Measurements from ENCODE around the gene MPRIP. TPM values are rescaled to one million over a fixed set of nuclear protein-coding genes. Genes with fewer than 3 reads are reported as not detected.

The MPRIP gene
- polyA plus RNA-seq, 1 of the 3 experiments (the other 2 are of a cell fraction): 64.4 TPM

DNA sequence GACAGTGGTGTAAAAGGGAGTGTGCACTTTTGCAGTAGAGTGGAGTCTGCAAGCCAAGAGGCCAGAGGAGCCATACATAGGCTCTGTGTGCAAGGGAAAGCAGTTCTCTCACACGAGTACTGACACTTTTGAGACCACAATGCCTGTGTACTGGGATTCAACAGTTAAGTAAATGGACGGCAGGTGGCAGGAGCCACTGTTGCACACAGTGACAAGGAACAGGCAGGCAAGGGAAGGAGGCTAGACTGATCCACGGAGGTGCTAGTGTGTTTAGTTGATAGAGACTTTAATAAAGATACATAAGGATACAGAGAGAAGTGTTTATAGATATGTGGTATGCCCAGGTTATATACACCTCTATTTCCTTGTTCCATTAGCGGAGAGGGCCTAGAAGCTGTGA, 67.0 kb downstream of the MPRIP start (continued):
- TF ChIP-seq ELF1 (IDR thresholded peaks at IDR 0.05): no peak
- no peak for TF ChIP-seq RCOR1 (IDR thresholded peaks at IDR 0.05; ENCODE audit: low read length)
- no peak for TF ChIP-seq NRF1 (IDR thresholded peaks at IDR 0.05; ENCODE audit: low read depth, low read length)
- TF ChIP-seq JUND (IDR thresholded peaks at IDR 0.05): no peak

DNA sequence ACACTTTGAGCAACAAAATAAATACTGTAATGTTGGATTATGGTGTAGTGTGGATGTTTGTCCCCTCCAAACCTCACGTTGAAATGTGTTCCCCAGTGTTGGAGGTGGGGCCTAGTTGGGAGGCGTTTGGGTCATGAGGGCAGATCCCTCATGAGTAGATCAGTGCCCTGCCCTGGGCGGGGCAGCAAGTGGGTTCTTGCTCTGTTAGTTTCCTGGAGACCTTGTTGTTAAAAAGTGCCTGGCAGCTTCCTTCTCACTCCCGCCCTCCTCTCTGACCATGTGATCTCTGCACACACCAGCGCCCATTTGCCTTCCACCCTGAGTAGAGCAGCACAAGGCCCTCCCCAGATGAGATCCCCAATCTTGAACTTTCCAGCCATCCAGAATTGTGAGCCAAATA, 67.7 kb downstream of the MPRIP start:
- POLR2A ChIA-PET: no interaction called here
- 90% methylated on average over 5 of the region's 5 CpGs for WGBS (ENCODE audit: low lambda C conversion rate)
- Histone ChIP-seq H3F3A (replicated peaks; ENCODE audit: insufficient read depth) (no peaks in the 10 kb centered on the region), H3K9ac (no peak overlapping the region), H3K9me2 (no peaks in the 10 kb centered on the region), H3K27me3 (ENCODE audit: insufficient read depth) (no peaks in the 10 kb centered on the region), H3K4me3 (ENCODE audit: low read depth in 2 of 2, low read length in 1 of 2) (no peak overlapping the region), H3K4me2 (no peak overlapping the region), H3K4me1 (ENCODE audit: control insufficient read depth in 1 of 2, insufficient read depth in 2 of 2, low read depth in 1 of 2, low read length in 1 of 2) (peaks cover 0 to 49% of the 10 kb centered on the region in 2 experiments; a peak in 1 of 4 replicates), H2AFZ (ENCODE audit: low read depth) (no peak overlapping the region), H4K20me1 (ENCODE audit: insufficient read depth) (peaks cover 96% of the 10 kb centered on the region), H3K79me2 (ENCODE audit: insufficient read depth) (peaks cover 94% of the 10 kb centered on the region), H3K9me3 (no peaks in the 10 kb centered on the region), H3K36me3 (replicated peaks in 1 of 2; ENCODE audit: control insufficient read depth in 1 of 2, insufficient read depth in 2 of 2, low read length in 1 of 2) (peaks cover 4 to 10% of the 10 kb centered on the region in 2 experiments), H3K27ac (ENCODE audit: low read depth in 2 of 2, low read length in 1 of 2) (no peak overlapping the region; a peak in 1 of 4 replicates)
- CTCF ChIA-PET: interaction anchor here (1.6 kb wide), 1 partner anchor 112 kb away, joined by 5 read pairs; no protein-coding TSS in a partner anchor
- TF ChIP-seq NFIC (IDR thresholded peaks at IDR 0.05; ENCODE audit: borderline replicate concordance): no peak
- TF ChIP-seq, protein P1, sequence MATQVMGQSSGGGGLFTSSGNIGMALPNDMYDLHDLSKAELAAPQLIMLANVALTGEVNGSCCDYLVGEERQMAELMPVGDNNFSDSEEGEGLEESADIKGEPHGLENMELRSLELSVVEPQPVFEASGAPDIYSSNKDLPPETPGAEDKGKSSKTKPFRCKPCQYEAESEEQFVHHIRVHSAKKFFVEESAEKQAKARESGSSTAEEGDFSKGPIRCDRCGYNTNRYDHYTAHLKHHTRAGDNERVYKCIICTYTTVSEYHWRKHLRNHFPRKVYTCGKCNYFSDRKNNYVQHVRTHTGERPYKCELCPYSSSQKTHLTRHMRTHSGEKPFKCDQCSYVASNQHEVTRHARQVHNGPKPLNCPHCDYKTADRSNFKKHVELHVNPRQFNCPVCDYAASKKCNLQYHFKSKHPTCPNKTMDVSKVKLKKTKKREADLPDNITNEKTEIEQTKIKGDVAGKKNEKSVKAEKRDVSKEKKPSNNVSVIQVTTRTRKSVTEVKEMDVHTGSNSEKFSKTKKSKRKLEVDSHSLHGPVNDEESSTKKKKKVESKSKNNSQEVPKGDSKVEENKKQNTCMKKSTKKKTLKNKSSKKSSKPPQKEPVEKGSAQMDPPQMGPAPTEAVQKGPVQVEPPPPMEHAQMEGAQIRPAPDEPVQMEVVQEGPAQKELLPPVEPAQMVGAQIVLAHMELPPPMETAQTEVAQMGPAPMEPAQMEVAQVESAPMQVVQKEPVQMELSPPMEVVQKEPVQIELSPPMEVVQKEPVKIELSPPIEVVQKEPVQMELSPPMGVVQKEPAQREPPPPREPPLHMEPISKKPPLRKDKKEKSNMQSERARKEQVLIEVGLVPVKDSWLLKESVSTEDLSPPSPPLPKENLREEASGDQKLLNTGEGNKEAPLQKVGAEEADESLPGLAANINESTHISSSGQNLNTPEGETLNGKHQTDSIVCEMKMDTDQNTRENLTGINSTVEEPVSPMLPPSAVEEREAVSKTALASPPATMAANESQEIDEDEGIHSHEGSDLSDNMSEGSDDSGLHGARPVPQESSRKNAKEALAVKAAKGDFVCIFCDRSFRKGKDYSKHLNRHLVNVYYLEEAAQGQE (IDR thresholded peaks at IDR 0.05; ENCODE audit: low read depth, low read length): no peak
- TF ChIP-seq, protein P2, sequence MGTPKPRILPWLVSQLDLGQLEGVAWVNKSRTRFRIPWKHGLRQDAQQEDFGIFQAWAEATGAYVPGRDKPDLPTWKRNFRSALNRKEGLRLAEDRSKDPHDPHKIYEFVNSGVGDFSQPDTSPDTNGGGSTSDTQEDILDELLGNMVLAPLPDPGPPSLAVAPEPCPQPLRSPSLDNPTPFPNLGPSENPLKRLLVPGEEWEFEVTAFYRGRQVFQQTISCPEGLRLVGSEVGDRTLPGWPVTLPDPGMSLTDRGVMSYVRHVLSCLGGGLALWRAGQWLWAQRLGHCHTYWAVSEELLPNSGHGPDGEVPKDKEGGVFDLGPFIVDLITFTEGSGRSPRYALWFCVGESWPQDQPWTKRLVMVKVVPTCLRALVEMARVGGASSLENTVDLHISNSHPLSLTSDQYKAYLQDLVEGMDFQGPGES (IDR thresholded peaks at IDR 0.05; ENCODE audit: low read depth, low read length): no peak
- TF ChIP-seq, protein P3, sequence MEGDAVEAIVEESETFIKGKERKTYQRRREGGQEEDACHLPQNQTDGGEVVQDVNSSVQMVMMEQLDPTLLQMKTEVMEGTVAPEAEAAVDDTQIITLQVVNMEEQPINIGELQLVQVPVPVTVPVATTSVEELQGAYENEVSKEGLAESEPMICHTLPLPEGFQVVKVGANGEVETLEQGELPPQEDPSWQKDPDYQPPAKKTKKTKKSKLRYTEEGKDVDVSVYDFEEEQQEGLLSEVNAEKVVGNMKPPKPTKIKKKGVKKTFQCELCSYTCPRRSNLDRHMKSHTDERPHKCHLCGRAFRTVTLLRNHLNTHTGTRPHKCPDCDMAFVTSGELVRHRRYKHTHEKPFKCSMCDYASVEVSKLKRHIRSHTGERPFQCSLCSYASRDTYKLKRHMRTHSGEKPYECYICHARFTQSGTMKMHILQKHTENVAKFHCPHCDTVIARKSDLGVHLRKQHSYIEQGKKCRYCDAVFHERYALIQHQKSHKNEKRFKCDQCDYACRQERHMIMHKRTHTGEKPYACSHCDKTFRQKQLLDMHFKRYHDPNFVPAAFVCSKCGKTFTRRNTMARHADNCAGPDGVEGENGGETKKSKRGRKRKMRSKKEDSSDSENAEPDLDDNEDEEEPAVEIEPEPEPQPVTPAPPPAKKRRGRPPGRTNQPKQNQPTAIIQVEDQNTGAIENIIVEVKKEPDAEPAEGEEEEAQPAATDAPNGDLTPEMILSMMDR (IDR thresholded peaks at IDR 0.05): no peak
- TF ChIP-seq, protein P4, sequence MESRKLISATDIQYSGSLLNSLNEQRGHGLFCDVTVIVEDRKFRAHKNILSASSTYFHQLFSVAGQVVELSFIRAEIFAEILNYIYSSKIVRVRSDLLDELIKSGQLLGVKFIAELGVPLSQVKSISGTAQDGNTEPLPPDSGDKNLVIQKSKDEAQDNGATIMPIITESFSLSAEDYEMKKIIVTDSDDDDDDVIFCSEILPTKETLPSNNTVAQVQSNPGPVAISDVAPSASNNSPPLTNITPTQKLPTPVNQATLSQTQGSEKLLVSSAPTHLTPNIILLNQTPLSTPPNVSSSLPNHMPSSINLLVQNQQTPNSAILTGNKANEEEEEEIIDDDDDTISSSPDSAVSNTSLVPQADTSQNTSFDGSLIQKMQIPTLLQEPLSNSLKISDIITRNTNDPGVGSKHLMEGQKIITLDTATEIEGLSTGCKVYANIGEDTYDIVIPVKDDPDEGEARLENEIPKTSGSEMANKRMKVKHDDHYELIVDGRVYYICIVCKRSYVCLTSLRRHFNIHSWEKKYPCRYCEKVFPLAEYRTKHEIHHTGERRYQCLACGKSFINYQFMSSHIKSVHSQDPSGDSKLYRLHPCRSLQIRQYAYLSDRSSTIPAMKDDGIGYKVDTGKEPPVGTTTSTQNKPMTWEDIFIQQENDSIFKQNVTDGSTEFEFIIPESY (IDR thresholded peaks at IDR 0.05; ENCODE audit: borderline replicate concordance, low read depth): no peak
- no peak for TF ChIP-seq FOXJ3 (CRISPR knock-in tag; IDR thresholded peaks at IDR 0.05)
- TF ChIP-seq MXI1 (IDR thresholded peaks at IDR 0.05; ENCODE audit: low read depth, low read length): no peak
- TF ChIP-seq EZH2phosphoT487 (IDR thresholded peaks at IDR 0.05; ENCODE audit: borderline replicate concordance, low read depth): no peak
- TF ChIP-seq RCOR1 (IDR thresholded peaks at IDR 0.05; ENCODE audit: low read length): no peak
- no peak for TF ChIP-seq NRF1 (IDR thresholded peaks at IDR 0.05; ENCODE audit: low read depth, low read length)
- TF ChIP-seq JUND (IDR thresholded peaks at IDR 0.05): no peak
- no peak for TF ChIP-seq SMC3 (IDR thresholded peaks at IDR 0.05; ENCODE audit: low read depth, low read length)
- no peak for TF ChIP-seq YY1 (IDR thresholded peaks at IDR 0.05; ENCODE audit: low read depth)
- no peak for TF ChIP-seq RFX5 (IDR thresholded peaks at IDR 0.05; ENCODE audit: low read length)
- TF ChIP-seq MEF2A (IDR thresholded peaks at IDR 0.05; ENCODE audit: borderline replicate concordance, low read depth): no peak
- DNase-seq: no peak
